Measurements from ENCODE around the gene ACSS3. TPM values are rescaled to one million over a fixed set of nuclear protein-coding genes. Genes with fewer than 3 reads are reported as not detected.

The ACSS3 gene
- polyA plus RNA-seq, 1 donor (not counting 4 experiments of a cell fraction or from before 2014, with no cell fraction given), result 0.30 TPM

GRCh38 chr12:81092053-81092452 is 14.2 kb downstream of the ACSS3 start:
- H3K4me2 ChIP-seq (ENCODE audit: control insufficient read depth, extremely low read depth, insufficient read depth, low read depth, low read length), result no peak overlapping the region
- no peaks in the 10 kb centered on the region for H3K27me3 ChIP-seq (ENCODE audit: control insufficient read depth, extremely low read depth, insufficient read depth, low read length)
- no peak for DNase-seq (ENCODE audit: low read depth, low spot score)
- H4K20me1 ChIP-seq (ENCODE audit: control insufficient read depth, extremely low read depth, insufficient read depth, low read length), result no peaks in the 10 kb centered on the region
- H3K4me3 ChIP-seq (ENCODE audit: control insufficient read depth in 2 of 3, extremely low read depth in 1 of 3, insufficient read depth in 2 of 3, low read depth in 1 of 3, low read length in 3 of 3), result no peak overlapping the region
- H3K9me1 ChIP-seq (ENCODE audit: control insufficient read depth, extremely low read depth, insufficient read depth, low read length), result no peaks in the 10 kb centered on the region
- H3K36me3 ChIP-seq (ENCODE audit: control insufficient read depth in 2 of 2, extremely low read depth in 1 of 2, insufficient read depth in 2 of 2, low read length in 2 of 2), result no peaks in the 10 kb centered on the region
- no peak overlapping the region for H3K9ac ChIP-seq (ENCODE audit: control insufficient read depth, extremely low read depth, insufficient read depth, low read length)
- H3K9me3 ChIP-seq (ENCODE audit: control insufficient read depth, low read depth, low read length), result no peaks in the 10 kb centered on the region
- H3K4me1 ChIP-seq (ENCODE audit: control insufficient read depth, extremely low read depth, insufficient read depth, low read length), result peaks cover 5% of the 10 kb centered on the region
- H3K27ac ChIP-seq (ENCODE audit: control insufficient read depth, insufficient read depth, low read length), result no peak overlapping the region
- TF ChIP-seq, protein P1, sequence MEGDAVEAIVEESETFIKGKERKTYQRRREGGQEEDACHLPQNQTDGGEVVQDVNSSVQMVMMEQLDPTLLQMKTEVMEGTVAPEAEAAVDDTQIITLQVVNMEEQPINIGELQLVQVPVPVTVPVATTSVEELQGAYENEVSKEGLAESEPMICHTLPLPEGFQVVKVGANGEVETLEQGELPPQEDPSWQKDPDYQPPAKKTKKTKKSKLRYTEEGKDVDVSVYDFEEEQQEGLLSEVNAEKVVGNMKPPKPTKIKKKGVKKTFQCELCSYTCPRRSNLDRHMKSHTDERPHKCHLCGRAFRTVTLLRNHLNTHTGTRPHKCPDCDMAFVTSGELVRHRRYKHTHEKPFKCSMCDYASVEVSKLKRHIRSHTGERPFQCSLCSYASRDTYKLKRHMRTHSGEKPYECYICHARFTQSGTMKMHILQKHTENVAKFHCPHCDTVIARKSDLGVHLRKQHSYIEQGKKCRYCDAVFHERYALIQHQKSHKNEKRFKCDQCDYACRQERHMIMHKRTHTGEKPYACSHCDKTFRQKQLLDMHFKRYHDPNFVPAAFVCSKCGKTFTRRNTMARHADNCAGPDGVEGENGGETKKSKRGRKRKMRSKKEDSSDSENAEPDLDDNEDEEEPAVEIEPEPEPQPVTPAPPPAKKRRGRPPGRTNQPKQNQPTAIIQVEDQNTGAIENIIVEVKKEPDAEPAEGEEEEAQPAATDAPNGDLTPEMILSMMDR (optimal IDR thresholded peaks at IDR 0.05 in 1 of 3, IDR thresholded peaks at IDR 0.05 in 1 of 3, conservative IDR thresholded peaks at IDR 0.05 in 1 of 3; ENCODE audit: extremely low read depth in 1 of 3, insufficient read depth in 2 of 3, low read length in 3 of 3), result no peak
- TF ChIP-seq EZH2 (IDR thresholded peaks at IDR 0.05; ENCODE audit: low read length), result no peak
- H2AFZ ChIP-seq (ENCODE audit: control insufficient read depth, low read length), result no peak overlapping the region
- H3K79me2 ChIP-seq (ENCODE audit: control insufficient read depth, insufficient read depth, low read length), result no peaks in the 10 kb centered on the region
- dilution Hi-C loops (cut with MboI; ENCODE audit: extremely low pct_ligation_motif_present, low sequenced_read_pairs), result no loop called here
- no peak for FAIRE-seq

- H3K4me2 ChIP-seq (ENCODE audit: control insufficient read depth, extremely low read depth, insufficient read depth, low read depth, low read length), result no peak overlapping the region
- DNase-seq (ENCODE audit: low read depth, low spot score) (no peak), FAIRE-seq (no peak)
- no peaks in the 10 kb centered on the region for H3K9me3 ChIP-seq (ENCODE audit: control insufficient read depth, low read depth, low read length)
- no peak overlapping the region for H3K4me3 ChIP-seq (ENCODE audit: control insufficient read depth in 2 of 3, extremely low read depth in 1 of 3, insufficient read depth in 2 of 3, low read depth in 1 of 3, low read length in 3 of 3)
- no peaks in the 10 kb centered on the region for H3K36me3 ChIP-seq (ENCODE audit: control insufficient read depth in 2 of 2, extremely low read depth in 1 of 2, insufficient read depth in 2 of 2, low read length in 2 of 2)
- no peaks in the 10 kb centered on the region for H3K27me3 ChIP-seq (ENCODE audit: control insufficient read depth, extremely low read depth, insufficient read depth, low read length)
- no peaks in the 10 kb centered on the region for H4K20me1 ChIP-seq (ENCODE audit: control insufficient read depth, extremely low read depth, insufficient read depth, low read length)
- H2AFZ ChIP-seq (ENCODE audit: control insufficient read depth, low read length), result no peak overlapping the region
- TF ChIP-seq, protein P1 (optimal IDR thresholded peaks at IDR 0.05 in 1 of 3, IDR thresholded peaks at IDR 0.05 in 1 of 3, conservative IDR thresholded peaks at IDR 0.05 in 1 of 3; ENCODE audit: extremely low read depth in 1 of 3, insufficient read depth in 2 of 3, low read length in 3 of 3), result no peak
- TF ChIP-seq EZH2 (IDR thresholded peaks at IDR 0.05; ENCODE audit: low read length), result no peak
- no peaks in the 10 kb centered on the region for H3K9me1 ChIP-seq (ENCODE audit: control insufficient read depth, extremely low read depth, insufficient read depth, low read length)
- H3K9ac ChIP-seq (ENCODE audit: control insufficient read depth, extremely low read depth, insufficient read depth, low read length), result no peak overlapping the region
- dilution Hi-C loops (cut with MboI; ENCODE audit: extremely low pct_ligation_motif_present, low sequenced_read_pairs), result no loop called here
- peaks cover 5% of the 10 kb centered on the region for H3K4me1 ChIP-seq (ENCODE audit: control insufficient read depth, extremely low read depth, insufficient read depth, low read length)
- H3K27ac ChIP-seq (ENCODE audit: control insufficient read depth, insufficient read depth, low read length), result no peak overlapping the region
- no peaks in the 10 kb centered on the region for H3K79me2 ChIP-seq (ENCODE audit: control insufficient read depth, insufficient read depth, low read length)
These were observed 17.0 kb downstream of the ACSS3 start for GRCh38 chr12:81094718-81095360.

All from keratinocyte (primary cell).